ENCODE measurements around the gene MED13L. TPM values are rescaled to one million over a fixed set of nuclear protein-coding genes. Genes with fewer than 3 reads are reported as not detected.

Gene MED13L
- 39.3 and 89.2 TPM in 2 replicates for total RNA-seq

DNA sequence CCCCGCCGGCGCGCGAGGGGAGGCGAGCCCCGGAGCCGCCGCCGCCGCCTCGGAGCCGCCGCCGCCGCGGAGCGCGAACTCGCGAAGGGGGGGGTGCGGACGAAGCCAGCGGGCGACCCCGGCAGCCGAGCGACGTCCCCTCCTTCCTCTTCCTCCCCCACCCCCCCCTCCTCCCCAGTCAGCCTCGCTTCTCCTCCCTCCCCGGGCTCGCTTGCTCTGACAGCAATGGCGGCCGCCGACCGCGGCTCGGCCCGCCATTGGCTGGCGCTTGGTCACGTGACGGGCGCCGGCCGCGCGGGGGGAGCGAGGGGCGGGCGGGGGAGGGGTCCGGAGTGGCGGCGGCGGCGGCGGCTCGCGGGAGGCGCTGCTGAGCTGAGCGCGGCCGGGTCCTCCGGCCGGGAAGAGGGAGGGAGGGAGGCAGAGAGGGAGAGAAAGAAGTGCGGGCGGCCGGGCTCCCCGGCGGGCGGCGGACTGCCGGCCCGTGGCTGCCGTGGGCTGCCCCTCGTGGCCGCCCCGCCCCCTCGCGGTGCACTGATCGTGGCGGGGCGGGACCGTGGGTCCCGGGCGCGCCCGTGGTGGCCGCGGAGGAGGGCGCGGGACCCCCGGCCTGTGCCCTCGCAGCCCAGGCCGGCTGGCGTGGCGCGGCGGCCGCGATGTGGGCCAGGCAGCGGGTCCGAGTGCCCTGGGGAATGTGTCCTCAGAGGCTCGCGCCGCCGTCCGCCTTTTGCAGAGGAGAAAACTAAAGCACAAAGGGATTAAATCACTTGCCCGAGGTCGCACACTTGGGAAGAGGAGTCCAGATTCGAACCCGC lies at the start of gene MED13L:
Gene MED13L, minus strand, starts transcription at position 227 of the 812 bp plus-strand sequence. CDS start 562 bp downstream, outside the sequence.

All from epithelial cell of umbilical artery (primary cell).